Keratinocyte (primary cell): ENCODE data around the gene ZFP1. TPM values are rescaled to one million over a fixed set of nuclear protein-coding genes. Genes with fewer than 3 reads are reported as not detected.

Experiments
- DNase-seq: peaks from one replicate; pipeline ENCODE4 v3.0.0-alpha.2; 2011; ENCODE audit warnings: low read depth, missing footprints, low spot score
- FAIRE-seq: peaks from 2 replicates; lab custom pipeline; 2011; peaks lifted over from hg19 to GRCh38; lab: Jason Lieb, UNC
- H2AFZ ChIP-seq: 2 replicates; pipeline ENCODE4 v1.6.0; 2012; ENCODE audit warnings: low read length, control low read depth, inconsistent platforms; ENCODE audit not compliant: control insufficient read depth
- H3K27ac ChIP-seq: 2 replicates; pipeline ENCODE4 v1.5.1; 2011; ENCODE audit warnings: low read length; ENCODE audit not compliant: control insufficient read depth, insufficient read depth
- H3K27me3 ChIP-seq: 3 replicates; pipeline ENCODE4 v1.6.0; 2011; ENCODE audit warnings: low read length; ENCODE audit not compliant: control insufficient read depth, insufficient read depth; ENCODE audit errors: extremely low read depth
- H3K36me3 ChIP-seq, 2 experiments: 2 replicates in 1 of 2; 3 replicates in 1 of 2; pipeline ENCODE4 v1.5.1; 2011; ENCODE audit warnings: low read length in 2 of 2, mild to moderate bottlenecking in 1 of 2; ENCODE audit not compliant: control insufficient read depth in 2 of 2, insufficient read depth in 2 of 2; ENCODE audit errors: extremely low read depth in 1 of 2
- H3K4me1 ChIP-seq: 3 replicates; pipeline ENCODE4 v1.5.1; 2011; ENCODE audit warnings: low read length; ENCODE audit not compliant: control insufficient read depth, insufficient read depth; ENCODE audit errors: extremely low read depth
- H3K4me2 ChIP-seq: 3 replicates; pipeline ENCODE4 v1.6.0; 2011; ENCODE audit warnings: low read depth, low read length; ENCODE audit not compliant: control insufficient read depth, insufficient read depth; ENCODE audit errors: extremely low read depth
- H3K4me3 ChIP-seq, 3 experiments: fragments of 200-600 bp in 1 of 3; sonication (generic) in 1 of 3; 2 replicates in 2 of 3; 3 replicates in 1 of 3; pipeline ENCODE4 v1.5.1; 2011 to 2016; ENCODE audit warnings: low read length in 3 of 3, mild to moderate bottlenecking in 3 of 3, control low read depth in 2 of 3, inconsistent platforms in 1 of 3, low read depth in 1 of 3, mixed read lengths in 1 of 3, mixed run types in 1 of 3, moderate library complexity in 1 of 3; ENCODE audit not compliant: control insufficient read depth in 2 of 3, insufficient read depth in 2 of 3; ENCODE audit errors: extremely low read depth in 1 of 3
- H3K79me2 ChIP-seq: 2 replicates; pipeline ENCODE4 v1.6.0; 2012; ENCODE audit warnings: low read length; ENCODE audit not compliant: control insufficient read depth, insufficient read depth
- H3K9ac ChIP-seq: 3 replicates; pipeline ENCODE4 v1.6.0; 2011; ENCODE audit warnings: low read length; ENCODE audit not compliant: control insufficient read depth, insufficient read depth; ENCODE audit errors: extremely low read depth
- H3K9me1 ChIP-seq: 3 replicates; pipeline ENCODE4 v1.6.0; 2011; ENCODE audit warnings: low read length; ENCODE audit not compliant: control insufficient read depth, insufficient read depth; ENCODE audit errors: extremely low read depth
- H3K9me3 ChIP-seq: 2 replicates; pipeline ENCODE4 v1.5.1; 2012; ENCODE audit warnings: low read depth, low read length; ENCODE audit not compliant: control insufficient read depth
- H4K20me1 ChIP-seq: 3 replicates; pipeline ENCODE4 v1.6.0; 2011; ENCODE audit warnings: low read length; ENCODE audit not compliant: control insufficient read depth, insufficient read depth; ENCODE audit errors: extremely low read depth
- CTCF ChIP-seq, 3 experiments: IDR thresholded peaks in 1 of 3; conservative IDR thresholded peaks in 1 of 3; optimal IDR thresholded peaks in 1 of 3; 2 replicates in 2 of 3; 3 replicates in 1 of 3; pipeline versions ENCODE3 to v1.5.1; 2011; ENCODE audit warnings: low read length in 3 of 3, mild to moderate bottlenecking in 3 of 3, moderate library complexity in 2 of 3, control low read depth in 1 of 3, inconsistent platforms in 1 of 3; ENCODE audit not compliant: insufficient read depth in 2 of 3; ENCODE audit errors: extremely low read depth in 1 of 3
- EZH2 ChIP-seq: IDR thresholded peaks from one replicate; pipeline ENCODE4 v1.6.1; 2012; ENCODE audit warnings: inconsistent platforms, mild to moderate bottlenecking, low read length, moderate library complexity
- dilution Hi-C: fragments of 300-500 bp; cut with MboI; formaldehyde crosslinking; loops from one replicate; pipeline ENCODE4 v1.7.0; 2020; ENCODE audit warnings: low sequenced_read_pairs; ENCODE audit not compliant: extremely low pct_ligation_motif_present
- polyA plus RNA-seq, 5 experiments: library from polyadenylated mRNA; depleted of rRNA in 3 of 5; stranded (reverse) in 3 of 5; stranded (forward) in 1 of 5; unstranded in 1 of 5; fragments of >200 nt; gene quantifications; 1 replicate in 1 of 5; 2 replicates in 3 of 5; 3 replicates in 1 of 5; pipeline versions ENCODE4 v1.2.1 to v1.2.3, GENCODE V29; 2011 to 2012; ENCODE audit warnings: missing spikeins in 2 of 5, low read depth in 1 of 5, low replicate concordance in 1 of 5

Gene ZFP1
- polyA plus RNA-seq, 1 donor (not counting 4 experiments of a cell fraction or from before 2014, with no cell fraction given), result 8.6 TPM

- DNase-seq (no peak), FAIRE-seq (no peak)
- Histone ChIP-seq H3K79me2 (no peaks in the 10 kb centered on the region), H3K27ac (no peak overlapping the region), H3K4me2 (no peak overlapping the region), H3K9me3 (no peaks in the 10 kb centered on the region), H3K9me1 (no peaks in the 10 kb centered on the region), H3K36me3 (no peaks in the 10 kb centered on the region), H3K4me1 (no peaks in the 10 kb centered on the region), H3K4me3 (no peak overlapping the region), H3K9ac (no peak overlapping the region), H3K27me3 (no peaks in the 10 kb centered on the region), H4K20me1 (no peaks in the 10 kb centered on the region), H2AFZ (no peak overlapping the region)
- dilution Hi-C loops, result no loop called here
- TF ChIP-seq EZH2 (no peak), CTCF (optimal IDR thresholded peaks at IDR 0.05 in 1 of 3, IDR thresholded peaks at IDR 0.05 in 1 of 3, conservative IDR thresholded peaks at IDR 0.05 in 1 of 3; ENCODE audit: extremely low read depth in 1 of 3, insufficient read depth in 2 of 3, low read length in 3 of 3) (no peak)
Observed at GRCh38 chr16:75138233-75138632, 10.1 kb upstream of the ZFP1 start.

GRCh38 chr16:75138636-75139035 is 9.7 kb upstream of the ZFP1 start:
- dilution Hi-C loops, result no loop called here
- Histone ChIP-seq H3K9ac (no peak overlapping the region), H3K27ac (no peak overlapping the region), H3K9me1 (no peaks in the 10 kb centered on the region), H3K36me3 (no peaks in the 10 kb centered on the region), H3K4me2 (no peak overlapping the region), H3K4me3 (no peak overlapping the region), H4K20me1 (no peaks in the 10 kb centered on the region), H3K27me3 (no peaks in the 10 kb centered on the region), H2AFZ (no peak overlapping the region), H3K4me1 (no peaks in the 10 kb centered on the region), H3K79me2 (no peaks in the 10 kb centered on the region), H3K9me3 (no peaks in the 10 kb centered on the region)
- DNase-seq (no peak), FAIRE-seq (no peak)
- TF ChIP-seq EZH2 (no peak), CTCF (optimal IDR thresholded peaks at IDR 0.05 in 1 of 3, IDR thresholded peaks at IDR 0.05 in 1 of 3, conservative IDR thresholded peaks at IDR 0.05 in 1 of 3; ENCODE audit: extremely low read depth in 1 of 3, insufficient read depth in 2 of 3, low read length in 3 of 3) (no peak)
